HCT116 (cell line): ENCODE results near the gene PDK2. TPM values are rescaled to one million over a fixed set of nuclear protein-coding genes. Genes with fewer than 3 reads are reported as not detected.
A peak's percentile ranks its signal among the peaks of the same experiment; 100 is the strongest.

Experiments used
- ATAC-seq: fragments of 200-7000 bp; cut with Tn5 transposase; 2 replicates; pipeline ENCODE4 v1.9.1; 2020; ENCODE audit warnings: mild to moderate bottlenecking, moderate library complexity
- BruUV-seq: library from RNA; stranded (reverse); fragments of 400-500 nt; replicated peaks from 2 replicates; lab custom pipeline; 2021; lab: Mats Ljungman, UMichigan
- CTCF ChIA-PET: fragments of 300-600 bp; sonication (Branson Sonifier 250); formaldehyde crosslinking; loops from one replicate; lab custom pipeline; 2021; ENCODE audit warnings: antibody characterized with exemption; lab: Charles Lee
- POLR2A ChIA-PET: fragments of 300-600, 350-600 bp; sonication (Branson Sonifier 250); formaldehyde crosslinking; loops from one replicate; lab custom pipeline; 2021; ENCODE audit warnings: antibody characterized with exemption; lab: Charles Lee
- RAD21 ChIA-PET, 2 experiments: fragments of 300-600 bp; sonication (Branson Sonifier 250); formaldehyde crosslinking; loops; one replicate each; lab custom pipeline; 2023; ENCODE audit warnings: low total read pairs in 2 of 2; ENCODE audit not compliant: uncharacterized antibody in 2 of 2, unreplicated experiment in 2 of 2, low non-redundant PET in 1 of 2; lab: Charles Lee
- DNase-seq: peaks from one replicate; pipeline ENCODE4 v3.0.0-alpha.2; 2010; ENCODE audit warnings: low read depth, low spot score
- H2AFZ ChIP-seq: fragments of 200-600 bp; shearing (Covaris generic), sonication (generic); 2 replicates; pipeline ENCODE4 v1.6.1; 2017; ENCODE audit warnings: low read depth, mixed run types, mixed read lengths, antibody characterized with exemption, low read length; ENCODE audit not compliant: poor library complexity, severe bottlenecking
- H3K27ac ChIP-seq: 2 replicates; pipeline ENCODE4 v1.5.1; 2012; ENCODE audit warnings: low read depth, low read length
- H3K27me3 ChIP-seq: fragments of 200-600 bp; sonication (generic); 2 replicates; pipeline ENCODE4 v1.6.1; 2016; ENCODE audit warnings: mixed run types, low read length, mixed read lengths; ENCODE audit not compliant: insufficient read depth
- H3K36me3 ChIP-seq, 2 experiments: fragments of 200-500 bp in 1 of 2; fragments of 200-600 bp in 1 of 2; sonication (Bioruptor generic) in 1 of 2; sonication (generic) in 1 of 2; 2 replicates each; pipeline versions ENCODE4 v1.5.1 to v1.6.1; 2014 to 2016; ENCODE audit warnings: low read length in 2 of 2, inconsistent platforms in 1 of 2, mixed read lengths in 1 of 2, mixed run types in 1 of 2; ENCODE audit not compliant: insufficient read depth in 2 of 2, control insufficient read depth in 1 of 2
- H3K4me1 ChIP-seq, 2 experiments: fragments of 200-600 bp in 1 of 2; sonication (generic) in 1 of 2; 2 replicates each; pipeline versions ENCODE4 v1.5.1 to v1.6.1; 2012 to 2017; ENCODE audit warnings: low read length in 2 of 2, inconsistent platforms in 1 of 2, mild to moderate bottlenecking in 1 of 2, mixed read lengths in 1 of 2, mixed run types in 1 of 2, moderate library complexity in 1 of 2; ENCODE audit not compliant: insufficient read depth in 2 of 2, control insufficient read depth in 1 of 2
- H3K4me2 ChIP-seq: fragments of 200-600 bp; sonication (generic); 2 replicates; pipeline ENCODE4 v1.6.1; 2017; ENCODE audit warnings: mixed run types, low read length, mixed read lengths
- H3K4me3 ChIP-seq, 2 experiments: fragments of 200-600 bp in 1 of 2; sonication (generic) in 1 of 2; replicated peaks in 1 of 2; 2 replicates each; pipeline ENCODE4 v1.5.1; 2011 to 2016; ENCODE audit warnings: low read length in 2 of 2, control low read depth in 1 of 2, low read depth in 1 of 2, mild to moderate bottlenecking in 1 of 2, mixed read lengths in 1 of 2, mixed run types in 1 of 2
- H3K79me2 ChIP-seq: fragments of 200-600 bp; sonication (generic); 2 replicates; pipeline ENCODE4 v1.6.1; 2017; ENCODE audit warnings: mild to moderate bottlenecking, mixed run types, low read length, moderate library complexity, mixed read lengths; ENCODE audit not compliant: insufficient read depth
- H3K9ac ChIP-seq: fragments of 200-600 bp; sonication (generic); 2 replicates; pipeline ENCODE4 v1.6.1; 2016; ENCODE audit warnings: low read length, mixed read lengths
- H3K9me2 ChIP-seq: fragments of 200-600 bp; sonication (generic), shearing (Covaris generic); 2 replicates; pipeline ENCODE4 v1.6.1; 2017; ENCODE audit warnings: mixed run types, mild to moderate bottlenecking, moderate library complexity; ENCODE audit not compliant: insufficient read depth
- H3K9me3 ChIP-seq, 2 experiments: fragments of 200-500 bp in 1 of 2; fragments of 200-600 bp in 1 of 2; sonication (Bioruptor generic) in 1 of 2; sonication (generic) in 1 of 2; 2 replicates each; pipeline ENCODE4 v1.6.1; 2014 to 2017; ENCODE audit warnings: low read length in 2 of 2, mixed read lengths in 2 of 2, inconsistent platforms in 1 of 2, low read depth in 1 of 2, mild to moderate bottlenecking in 1 of 2, mixed run types in 1 of 2, moderate library complexity in 1 of 2; ENCODE audit not compliant: control insufficient read depth in 1 of 2, insufficient read depth in 1 of 2
- H4K20me1 ChIP-seq: fragments of 200-600 bp; sonication (generic), shearing (Covaris generic); 2 replicates; pipeline ENCODE4 v1.6.1; 2017; ENCODE audit warnings: mixed run types, mild to moderate bottlenecking, moderate library complexity; ENCODE audit not compliant: insufficient read depth
- ATF3 ChIP-seq: IDR thresholded peaks from 2 replicates; pipeline ENCODE4 v1.6.1; 2012
- CEBPB ChIP-seq: IDR thresholded peaks from 2 replicates; pipeline ENCODE4 v1.6.1; 2012; ENCODE audit warnings: low read depth
- EGR1 ChIP-seq: IDR thresholded peaks from 2 replicates; pipeline ENCODE4 v1.6.1; 2012; ENCODE audit warnings: low read depth
- EZH2 ChIP-seq: fragments of 200-600 bp; sonication (generic); IDR thresholded peaks from 2 replicates; pipeline ENCODE4 v1.6.1; 2017; ENCODE audit warnings: antibody characterized with exemption, mixed run types
- EZH2phosphoT487 ChIP-seq: fragments of 200-600 bp; IDR thresholded peaks from 2 replicates; pipeline ENCODE4 v1.6.1; 2018; ENCODE audit warnings: antibody characterized with exemption, borderline replicate concordance
- POLR2A ChIP-seq: IDR thresholded peaks from 2 replicates; pipeline ENCODE4 v1.7.0; 2011; ENCODE audit warnings: borderline replicate concordance; ENCODE audit not compliant: insufficient read depth, insufficient read length; ENCODE audit errors: extremely low read depth
- POLR2AphosphoS5 ChIP-seq: IDR thresholded peaks from 2 replicates; pipeline ENCODE4 v1.6.1; 2011; ENCODE audit warnings: mild to moderate bottlenecking, low read depth, low read length, moderate library complexity
- REST ChIP-seq: IDR thresholded peaks from 2 replicates; pipeline ENCODE4 v1.6.1; 2012; ENCODE audit warnings: low read depth
- YY1 ChIP-seq: IDR thresholded peaks from 2 replicates; pipeline ENCODE4 v1.6.1; 2011; ENCODE audit warnings: low read length, low read depth, moderate library complexity, mild to moderate bottlenecking; ENCODE audit not compliant: insufficient replicate concordance; ENCODE audit errors: extremely low read depth
- ZBTB33 ChIP-seq: IDR thresholded peaks from 2 replicates; pipeline ENCODE4 v1.6.1; 2011; ENCODE audit warnings: mild to moderate bottlenecking, low read length, moderate library complexity; ENCODE audit not compliant: insufficient replicate concordance; ENCODE audit errors: extremely low read depth
- ZNF274 ChIP-seq: fragments of 200-500 bp; sonication (Bioruptor generic); IDR thresholded peaks from 2 replicates; pipeline ENCODE4 v1.6.1; 2014; ENCODE audit warnings: mild to moderate bottlenecking, low read depth, low read length, inconsistent platforms
- intact Hi-C: fragments of 100-400 bp; cut with micrococcal nuclease; formaldehyde crosslinking; loops from 2 replicates; pipeline ENCODE4 v1.10.0; 2022
- total RNA-seq: library from RNA; stranded (reverse); gene quantifications from one replicate; pipeline ENCODE4 v1.2.1, GENCODE V29; 2021; ENCODE audit not compliant: unreplicated experiment

Gene PDK2
- total RNA-seq, 1 experiment from 2014 or later = 39.1 TPM

- TF ChIP-seq YY1 = peak; percentile 72
- no peak for TF ChIP-seq EGR1
- TF ChIP-seq ZNF274 = no peak
- no peak for TF ChIP-seq EZH2
- TF ChIP-seq CEBPB = no peak
- no peak for TF ChIP-seq EZH2phosphoT487
- TF ChIP-seq ATF3 = no peak
- peak; percentile 89 for TF ChIP-seq POLR2AphosphoS5
- TF ChIP-seq, all 23 proteins: peak for 5
Measured at GRCh38 chr17:50064253-50065001, 30.7 kb upstream of the PDK2 start (continued).

- peak overlapping the region; percentile 87 for H3K4me2 ChIP-seq
- no peak overlapping the region for H2AFZ ChIP-seq
- DNase-seq = no peak
- peaks cover 69 to 73% of the 10 kb centered on the region in 2 experiments for H3K4me1 ChIP-seq
- peaks cover 29 to 37% of the 10 kb centered on the region in 2 experiments; a peak in 3 of 4 replicates for H3K36me3 ChIP-seq
- H3K4me3 ChIP-seq = peak overlapping the region; percentile 10 to 50; a peak in 3 of 4 replicates
- TSS peak; percentile 17 for BruUV-seq
- POLR2A ChIA-PET = interaction anchor here (1.1 to 7.3 kb wide), 8 partner anchors 8 to 87 kb away, joined by 3 to 65 read pairs (median 4); partner anchors contain the start of gene ITGA3
- H4K20me1 ChIP-seq = no peaks in the 10 kb centered on the region
- H3K9me3 ChIP-seq = no peaks in the 10 kb centered on the region
- intact Hi-C loops = no loop called here
- H3K27ac ChIP-seq = peak overlapping the region; percentile 93
- no peak for TF ChIP-seq EZH2phosphoT487
- TF ChIP-seq POLR2A = no peak
- no peak for TF ChIP-seq ZBTB33
- TF ChIP-seq YY1 = no peak
- TF ChIP-seq REST = no peak
- TF ChIP-seq, all 23 proteins: peak for 0
- CTCF ChIA-PET = interaction anchor here (1.3 to 2.4 kb wide), 4 partner anchors 14 to 38 kb away, joined by 3 to 25 read pairs (median 10); no protein-coding TSS in a partner anchor
- peaks cover 91% of the 10 kb centered on the region for H3K79me2 ChIP-seq
- no peaks in the 10 kb centered on the region for H3K27me3 ChIP-seq
- ATAC-seq = no peak
- no peaks in the 10 kb centered on the region for H3K9me2 ChIP-seq
- RAD21 ChIA-PET = interaction anchor here (0.6 to 1.6 kb wide), 3 partner anchors 9 to 37 kb away, joined by 3 to 5 read pairs (median 3); partner anchors contain the start of gene ITGA3 (in 1 of the 2)
- peak overlapping the region; percentile 82 for H3K9ac ChIP-seq
Measured at GRCh38 chr17:50065056-50065455, 30.1 kb upstream of the PDK2 start.
